Panc1 (cell line): ENCODE measurements around the gene APCDD1. TPM values are rescaled to one million over a fixed set of nuclear protein-coding genes. Genes with fewer than 3 reads are reported as not detected.

ENCODE experiments used
- ATAC-seq: fragments of 200-7000 bp; cut with Tn5 transposase; 2 replicates; pipeline ENCODE4 v1.9.1; 2020; ENCODE audit warnings: mild to moderate bottlenecking, moderate library complexity
- BruUV-seq: library from RNA; stranded (reverse); fragments of 400-500 nt; replicated peaks from 2 replicates; lab custom pipeline; 2021; lab: Mats Ljungman, UMichigan
- CTCF ChIA-PET: fragments of 300-600 bp; sonication (Branson Sonifier 250); formaldehyde crosslinking; loops from one replicate; lab custom pipeline; 2022; ENCODE audit warnings: antibody characterized with exemption; lab: Charles Lee
- POLR2A ChIA-PET: fragments of 300-600 bp; sonication (Branson Sonifier 250); formaldehyde crosslinking; loops from one replicate; lab custom pipeline; 2022; ENCODE audit warnings: antibody characterized with exemption; lab: Charles Lee
- DNase-seq: peaks from one replicate; pipeline ENCODE4 v3.0.0-alpha.2; 2010; ENCODE audit warnings: low read depth, low spot score
- H3K27ac ChIP-seq: 2 replicates; pipeline ENCODE4 v1.5.1; 2011; ENCODE audit warnings: mild to moderate bottlenecking, low read length, inconsistent platforms
- H3K27me3 ChIP-seq: fragments of 200-500 bp; sonication (Bioruptor generic); 2 replicates; pipeline ENCODE4 v1.6.0; 2014; ENCODE audit warnings: low read length, inconsistent platforms; ENCODE audit not compliant: control insufficient read depth, insufficient read depth
- H3K36me3 ChIP-seq: fragments of 200-500 bp; sonication (Bioruptor generic); 2 replicates; pipeline ENCODE4 v1.5.1; 2014; ENCODE audit warnings: inconsistent platforms, mild to moderate bottlenecking, low read length, moderate library complexity; ENCODE audit not compliant: control insufficient read depth, insufficient read depth
- H3K4me1 ChIP-seq: 2 replicates; pipeline ENCODE4 v1.5.1; 2011; ENCODE audit warnings: inconsistent platforms, mild to moderate bottlenecking, low read length, moderate library complexity; ENCODE audit not compliant: control insufficient read depth, insufficient read depth
- H3K4me3 ChIP-seq, 2 experiments: 2 replicates each; pipeline ENCODE4 v1.5.1; 2011 to 2012; ENCODE audit warnings: low read depth in 2 of 2, low read length in 2 of 2, mild to moderate bottlenecking in 2 of 2, inconsistent platforms in 1 of 2, moderate library complexity in 1 of 2
- H3K9me3 ChIP-seq: fragments of 200-500 bp; sonication (Bioruptor generic); 2 replicates; pipeline ENCODE4 v1.5.1; 2014; ENCODE audit warnings: low read depth, mild to moderate bottlenecking, inconsistent platforms, low read length, moderate library complexity; ENCODE audit not compliant: control insufficient read depth, insufficient read depth
- POLR2AphosphoS5 ChIP-seq: IDR thresholded peaks from 2 replicates; pipeline ENCODE4 v1.6.1; 2012; ENCODE audit warnings: mild to moderate bottlenecking, low read depth, low read length, moderate library complexity
- SIN3A ChIP-seq: IDR thresholded peaks from 2 replicates; pipeline ENCODE4 v1.6.1; 2012; ENCODE audit warnings: low read depth, mild to moderate bottlenecking, low read length, moderate library complexity, borderline replicate concordance; ENCODE audit not compliant: insufficient read depth
- TCF7L2 ChIP-seq: IDR thresholded peaks from 2 replicates; pipeline ENCODE4 v1.6.1; 2011; ENCODE audit warnings: mild to moderate bottlenecking, low read depth, low read length, inconsistent platforms
- in situ Hi-C: cut with HindIII; loops from 2 replicates; pipeline ENCODE4 v1.10.0; 2016; ENCODE audit warnings: low sequenced_read_pairs, low pct_unique_long_range_greater_than_20kb
- intact Hi-C: fragments of 100-400 bp; cut with micrococcal nuclease; formaldehyde crosslinking; loops from one replicate; pipeline ENCODE4 v1.10.0; 2022; ENCODE audit not compliant: unreplicated experiment
- total RNA-seq: library from RNA; stranded (reverse); gene quantifications from one replicate; pipeline ENCODE4 v1.2.1, GENCODE V29; 2021; ENCODE audit not compliant: unreplicated experiment
- TF ChIP-seq, protein P1 (sequence below), 2 experiments: IDR thresholded peaks; 2 replicates each; pipeline ENCODE4 v1.6.1; 2011 to 2012; ENCODE audit warnings: low read depth in 2 of 2, control low read depth in 1 of 2, low read length in 1 of 2, mild to moderate bottlenecking in 1 of 2, moderate library complexity in 1 of 2; ENCODE audit not compliant: insufficient read depth in 1 of 2
- TF ChIP-seq, protein P2 (sequence below): fragments of 450-650 bp; IDR thresholded peaks from 2 replicates; pipeline ENCODE4 v1.5.1; 2017; ENCODE audit warnings: mild to moderate bottlenecking

APCDD1 gene
- total RNA-seq, 1 experiment from 2014 or later = 0.36 TPM

- TF ChIP-seq POLR2AphosphoS5 (no peak), TCF7L2 (no peak), SIN3A (no peak)
- TF ChIP-seq, protein P1, sequence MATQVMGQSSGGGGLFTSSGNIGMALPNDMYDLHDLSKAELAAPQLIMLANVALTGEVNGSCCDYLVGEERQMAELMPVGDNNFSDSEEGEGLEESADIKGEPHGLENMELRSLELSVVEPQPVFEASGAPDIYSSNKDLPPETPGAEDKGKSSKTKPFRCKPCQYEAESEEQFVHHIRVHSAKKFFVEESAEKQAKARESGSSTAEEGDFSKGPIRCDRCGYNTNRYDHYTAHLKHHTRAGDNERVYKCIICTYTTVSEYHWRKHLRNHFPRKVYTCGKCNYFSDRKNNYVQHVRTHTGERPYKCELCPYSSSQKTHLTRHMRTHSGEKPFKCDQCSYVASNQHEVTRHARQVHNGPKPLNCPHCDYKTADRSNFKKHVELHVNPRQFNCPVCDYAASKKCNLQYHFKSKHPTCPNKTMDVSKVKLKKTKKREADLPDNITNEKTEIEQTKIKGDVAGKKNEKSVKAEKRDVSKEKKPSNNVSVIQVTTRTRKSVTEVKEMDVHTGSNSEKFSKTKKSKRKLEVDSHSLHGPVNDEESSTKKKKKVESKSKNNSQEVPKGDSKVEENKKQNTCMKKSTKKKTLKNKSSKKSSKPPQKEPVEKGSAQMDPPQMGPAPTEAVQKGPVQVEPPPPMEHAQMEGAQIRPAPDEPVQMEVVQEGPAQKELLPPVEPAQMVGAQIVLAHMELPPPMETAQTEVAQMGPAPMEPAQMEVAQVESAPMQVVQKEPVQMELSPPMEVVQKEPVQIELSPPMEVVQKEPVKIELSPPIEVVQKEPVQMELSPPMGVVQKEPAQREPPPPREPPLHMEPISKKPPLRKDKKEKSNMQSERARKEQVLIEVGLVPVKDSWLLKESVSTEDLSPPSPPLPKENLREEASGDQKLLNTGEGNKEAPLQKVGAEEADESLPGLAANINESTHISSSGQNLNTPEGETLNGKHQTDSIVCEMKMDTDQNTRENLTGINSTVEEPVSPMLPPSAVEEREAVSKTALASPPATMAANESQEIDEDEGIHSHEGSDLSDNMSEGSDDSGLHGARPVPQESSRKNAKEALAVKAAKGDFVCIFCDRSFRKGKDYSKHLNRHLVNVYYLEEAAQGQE (IDR thresholded peaks at IDR 0.05; ENCODE audit: insufficient read depth in 1 of 2, low read depth in 2 of 2, low read length in 1 of 2) = no peak
- TF ChIP-seq, protein P2, sequence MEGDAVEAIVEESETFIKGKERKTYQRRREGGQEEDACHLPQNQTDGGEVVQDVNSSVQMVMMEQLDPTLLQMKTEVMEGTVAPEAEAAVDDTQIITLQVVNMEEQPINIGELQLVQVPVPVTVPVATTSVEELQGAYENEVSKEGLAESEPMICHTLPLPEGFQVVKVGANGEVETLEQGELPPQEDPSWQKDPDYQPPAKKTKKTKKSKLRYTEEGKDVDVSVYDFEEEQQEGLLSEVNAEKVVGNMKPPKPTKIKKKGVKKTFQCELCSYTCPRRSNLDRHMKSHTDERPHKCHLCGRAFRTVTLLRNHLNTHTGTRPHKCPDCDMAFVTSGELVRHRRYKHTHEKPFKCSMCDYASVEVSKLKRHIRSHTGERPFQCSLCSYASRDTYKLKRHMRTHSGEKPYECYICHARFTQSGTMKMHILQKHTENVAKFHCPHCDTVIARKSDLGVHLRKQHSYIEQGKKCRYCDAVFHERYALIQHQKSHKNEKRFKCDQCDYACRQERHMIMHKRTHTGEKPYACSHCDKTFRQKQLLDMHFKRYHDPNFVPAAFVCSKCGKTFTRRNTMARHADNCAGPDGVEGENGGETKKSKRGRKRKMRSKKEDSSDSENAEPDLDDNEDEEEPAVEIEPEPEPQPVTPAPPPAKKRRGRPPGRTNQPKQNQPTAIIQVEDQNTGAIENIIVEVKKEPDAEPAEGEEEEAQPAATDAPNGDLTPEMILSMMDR = no peak
- CTCF ChIA-PET = no interaction called here
- ATAC-seq (no peak), DNase-seq (no peak)
- Histone ChIP-seq H3K27me3 (no peaks in the 10 kb centered on the region; the same call in 1 of the 2 replicates), H3K4me3 (no peak overlapping the region), H3K27ac (no peak overlapping the region), H3K4me1 (no peaks in the 10 kb centered on the region), H3K36me3 (no peaks in the 10 kb centered on the region), H3K9me3 (no peaks in the 10 kb centered on the region)
- POLR2A ChIA-PET = no interaction called here
- in situ Hi-C loops = no loop called here
- no TSS peak for BruUV-seq
- intact Hi-C loops = no loop called here
Measured at GRCh38 chr18:10420561-10421352, 33.7 kb upstream of the APCDD1 start.

GRCh38 chr18:10421859-10422258 is 32.6 kb upstream of the APCDD1 start:
- Histone ChIP-seq H3K27ac (no peak overlapping the region), H3K36me3 (no peaks in the 10 kb centered on the region), H3K9me3 (no peaks in the 10 kb centered on the region), H3K4me3 (no peak overlapping the region), H3K4me1 (no peaks in the 10 kb centered on the region), H3K27me3 (no peaks in the 10 kb centered on the region; the same call in 1 of the 2 replicates)
- ChIA-PET POLR2A (no interaction called here), CTCF (no interaction called here)
- ATAC-seq (no peak), DNase-seq (no peak)
- in situ Hi-C loops = no loop called here
- intact Hi-C loops = no loop called here
- BruUV-seq = no TSS peak
- no peak for TF ChIP-seq POLR2AphosphoS5
- no peak for TF ChIP-seq TCF7L2
- no peak for TF ChIP-seq SIN3A
- TF ChIP-seq, protein P2 = no peak
- TF ChIP-seq, protein P1 (IDR thresholded peaks at IDR 0.05; ENCODE audit: insufficient read depth in 1 of 2, low read depth in 2 of 2, low read length in 1 of 2) = no peak
